Spinal cord (tissue), 10 donors: ENCODE results near the gene HLA-DQB2. TPM values are rescaled to one million over a fixed set of nuclear protein-coding genes. Genes with fewer than 3 reads are reported as not detected.
"Not testable (repeated sequence)": the region's sequence is repeated elsewhere in the genome, so short reads cannot be mapped to it uniquely, and the experiment has no call there.

Experiments
- DNase-seq, 6 donors: peaks; one replicate each; pipeline versions ENCODE4 v3.0.0 to v3.0.0-alpha.2; 2013 to 2015; ENCODE audit warnings: low spot score in 6 of 6, low read depth in 4 of 6
- H3K27ac ChIP-seq: one replicate; pipeline ENCODE4 v1.5.1; 2013; ENCODE audit warnings: low read depth, low read length, control low read depth
- H3K27me3 ChIP-seq: one replicate; pipeline ENCODE4 v1.6.1; 2013; ENCODE audit warnings: low read length; ENCODE audit not compliant: control insufficient read depth, insufficient read depth
- H3K36me3 ChIP-seq: one replicate; pipeline ENCODE4 v1.6.1; 2013; ENCODE audit warnings: low read length; ENCODE audit not compliant: control insufficient read depth, insufficient read depth
- H3K4me1 ChIP-seq: one replicate; pipeline ENCODE4 v1.6.1; 2013; ENCODE audit warnings: low read length; ENCODE audit not compliant: control insufficient read depth, insufficient read depth
- H3K4me3 ChIP-seq: one replicate; pipeline ENCODE4 v1.5.1; 2013; ENCODE audit warnings: low read depth, low read length, control low read depth
- H3K9me3 ChIP-seq: one replicate; pipeline ENCODE4 v1.6.1; 2013; ENCODE audit warnings: low read length; ENCODE audit not compliant: control insufficient read depth, insufficient read depth
- WGBS: methylation state at CpG from one replicate; pipeline ENCODE4 v1.1.5; 2013; ENCODE audit warnings: missing lambda C conversion rate; ENCODE audit not compliant: insufficient coverage; 5-methylcytosine and 5-hydroxymethylcytosine counted together
- polyA plus RNA-seq, 2 donors: library from polyadenylated mRNA; unstranded; fragments of 120-200 nt; gene quantifications; one replicate each; pipeline ENCODE4 v1.2.1, GENCODE V29; 2013; ENCODE audit not compliant: insufficient read length in 2 of 2
- total RNA-seq, 2 donors: library from RNA; depleted of rRNA in 1 of 2; stranded (reverse); fragments of 120-200 nt in 1 of 2; fragments of >200 nt in 1 of 2; gene quantifications; one replicate each; pipeline versions ENCODE4 v1.2.3 to v1.2.4, GENCODE V29; 2013 to 2014
- donor health status: healthy.

Gene HLA-DQB2
- total and polyA plus RNA-seq, 4 donors: 0.24 to 0.76 (median 0.44) TPM; not detected in 1

GRCh38 chr6:32761072-32761471 is 2.3 kb downstream of the HLA-DQB2 start:
- Histone ChIP-seq H3K4me1 (no peaks in the 10 kb centered on the region), H3K9me3 (no peaks in the 10 kb centered on the region), H3K27ac (no peak overlapping the region), H3K36me3 (no peaks in the 10 kb centered on the region), H3K4me3 (no peak overlapping the region), H3K27me3 (peaks cover 14% of the 10 kb centered on the region)
- 87% methylated on average over 9 of the region's 16 CpGs for WGBS
- DNase-seq: no peak

DNA sequence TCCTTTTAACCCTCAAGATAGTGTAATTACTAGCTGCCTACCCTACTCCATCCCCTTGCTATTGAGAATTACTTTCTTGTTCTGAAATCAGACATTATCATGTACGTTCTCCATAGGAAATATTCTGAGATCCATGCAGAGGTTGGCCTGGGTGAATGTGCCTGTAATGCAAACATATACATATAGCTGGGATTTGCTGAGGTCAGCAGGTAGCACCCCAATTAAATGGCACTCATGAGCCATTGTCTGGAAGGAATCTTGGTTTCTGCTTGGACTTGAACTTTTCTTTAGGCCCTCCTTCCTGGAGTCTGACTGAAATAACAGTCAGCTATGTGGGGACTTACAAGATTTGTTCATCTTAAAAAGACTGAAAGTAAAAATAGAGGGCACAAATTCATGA is 3.7 kb downstream of the HLA-DQB2 start:
- H3K4me3 ChIP-seq: no peak overlapping the region
- no peaks in the 10 kb centered on the region for H3K9me3 ChIP-seq
- no peak for DNase-seq
- H3K4me1 ChIP-seq: no peaks in the 10 kb centered on the region
- H3K36me3 ChIP-seq: no peaks in the 10 kb centered on the region
- WGBS: no CpG with 5 or more reads among the region's 1 CpG
- no peak overlapping the region for H3K27ac ChIP-seq
- H3K27me3 ChIP-seq: peaks cover 13% of the 10 kb centered on the region

- WGBS: 18% methylated on average over 4 of the region's 8 CpGs
- Histone ChIP-seq H3K27ac (no peak overlapping the region), H3K27me3 (no peaks in the 10 kb centered on the region), H3K36me3 (no peaks in the 10 kb centered on the region), H3K4me1 (no peaks in the 10 kb centered on the region), H3K4me3 (no peak overlapping the region), H3K9me3 (no peaks in the 10 kb centered on the region)
- no peak for DNase-seq
Observed at GRCh38 chr6:32752580-32752979, 10.8 kb downstream of the HLA-DQB2 start.

DNA sequence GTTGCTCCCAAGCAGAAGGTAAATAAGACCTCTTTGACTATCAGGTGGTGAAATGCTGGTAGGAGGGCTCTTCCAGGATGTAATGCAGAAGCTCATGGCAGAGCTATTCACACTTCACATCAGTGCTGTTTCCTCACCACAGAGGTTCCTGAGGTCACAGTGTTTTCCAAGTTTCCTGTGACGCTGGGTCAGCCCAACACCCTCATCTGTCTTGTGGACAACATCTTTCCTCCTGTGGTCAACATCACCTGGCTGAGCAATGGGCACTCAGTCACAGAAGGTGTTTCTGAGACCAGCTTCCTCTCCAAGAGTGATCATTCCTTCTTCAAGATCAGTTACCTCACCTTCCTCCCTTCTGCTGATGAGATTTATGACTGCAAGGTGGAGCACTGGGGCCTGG is 17.7 kb downstream of the HLA-DQB2 start:
- H3K36me3 ChIP-seq, DNase-seq, H3K27me3 ChIP-seq, H3K9me3 ChIP-seq, H3K27ac ChIP-seq, H3K4me1 ChIP-seq, H3K4me3 ChIP-seq: not testable (repeated sequence)
- WGBS: 60% methylated on average over 1 of the region's 1 CpG

- Histone ChIP-seq H3K27me3 (no peaks in the 10 kb centered on the region), H3K4me1 (no peaks in the 10 kb centered on the region), H3K27ac (no peak overlapping the region), H3K9me3 (no peaks in the 10 kb centered on the region), H3K36me3 (no peaks in the 10 kb centered on the region), H3K4me3 (no peak overlapping the region)
- DNase-seq: no peak
- 83% methylated on average over 1 of the region's 5 CpGs for WGBS
Observed at GRCh38 chr6:32744776-32745175, 18.6 kb downstream of the HLA-DQB2 start.

- H3K36me3 ChIP-seq: no peaks in the 10 kb centered on the region
- no peak overlapping the region for H3K27ac ChIP-seq
- H3K27me3 ChIP-seq: no peaks in the 10 kb centered on the region
- WGBS: no CpG with 5 or more reads among the region's 3 CpGs
- H3K9me3 ChIP-seq: no peaks in the 10 kb centered on the region
- no peak overlapping the region for H3K4me3 ChIP-seq
- H3K4me1 ChIP-seq: no peaks in the 10 kb centered on the region
- DNase-seq: no peak
Observed at GRCh38 chr6:32742374-32742773, 21.0 kb downstream of the HLA-DQB2 start.

DNA sequence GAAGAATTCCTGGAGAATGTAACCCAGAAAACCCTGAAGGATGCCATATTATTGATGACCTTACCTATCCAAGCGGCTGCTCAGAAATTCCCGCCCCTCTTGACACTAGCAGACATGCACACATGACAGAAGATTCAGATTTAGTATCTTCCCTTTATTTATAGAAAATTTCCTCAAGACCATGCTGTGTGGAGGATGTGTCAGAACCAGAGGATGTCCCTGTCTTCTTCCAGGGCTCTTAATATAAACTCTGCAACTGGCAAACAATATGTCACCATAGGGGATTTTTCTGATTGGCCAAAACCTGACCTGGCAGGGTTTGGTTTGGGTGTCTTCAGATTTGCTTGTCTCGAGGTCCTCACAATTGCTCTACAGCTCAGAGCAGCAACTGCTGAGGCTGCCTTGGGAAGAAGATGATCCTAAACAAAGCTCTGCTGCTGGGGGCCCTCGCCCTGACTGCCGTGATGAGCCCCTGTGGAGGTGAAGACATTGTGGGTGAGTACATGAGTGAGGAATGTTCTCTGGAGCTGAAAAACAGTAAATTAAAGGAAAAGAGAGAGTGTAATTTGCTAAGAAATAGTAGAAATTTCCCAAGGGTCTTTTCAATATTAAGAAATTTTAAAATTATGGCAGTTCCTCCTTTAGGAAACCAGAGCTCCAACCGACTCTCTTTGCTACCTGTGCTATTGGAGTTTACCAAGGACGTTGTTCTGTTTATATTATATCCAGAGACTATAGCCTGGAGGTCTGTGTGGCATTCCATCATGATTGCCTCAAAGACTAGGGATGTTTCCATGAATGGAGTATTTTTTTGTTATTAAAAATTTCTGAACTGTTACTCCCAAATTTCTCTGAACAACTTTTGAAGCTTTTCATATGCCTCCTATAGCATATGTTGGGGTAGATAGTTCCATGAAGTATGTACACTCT is 22.0 kb downstream of the HLA-DQB2 start, which contains the start of gene HLA-DQA2:
TSS of gene HLA-DQA2 (plus strand) at position 361 of the 930 bp plus-strand sequence. CDS start at position 414, 53 bp downstream.
- Histone ChIP-seq H3K27me3 (no peaks in the 10 kb centered on the region), H3K4me1 (no peaks in the 10 kb centered on the region), H3K9me3 (no peaks in the 10 kb centered on the region), H3K36me3 (no peaks in the 10 kb centered on the region), H3K27ac (no peak within 1 kb of the TSS), H3K4me3 (no peak within 1 kb of the TSS)
- 53% methylated on average over 3 of the region's 7 CpGs for WGBS
- DNase-seq: no peak

GRCh38 chr6:32738126-32738525 is 25.2 kb downstream of the HLA-DQB2 start:
- no peaks in the 10 kb centered on the region for H3K4me1 ChIP-seq
- no peaks in the 10 kb centered on the region for H3K9me3 ChIP-seq
- H3K27me3 ChIP-seq: no peaks in the 10 kb centered on the region
- WGBS: no CpG with 5 or more reads among the region's 2 CpGs
- no peak for DNase-seq
- no peak overlapping the region for H3K4me3 ChIP-seq
- H3K36me3 ChIP-seq: no peaks in the 10 kb centered on the region
- no peak overlapping the region for H3K27ac ChIP-seq

GRCh38 chr6:32718879-32719278 is 44.5 kb downstream of the HLA-DQB2 start:
- H3K4me1 ChIP-seq: no peaks in the 10 kb centered on the region
- 80% methylated on average over 1 of the region's 3 CpGs for WGBS
- H3K9me3 ChIP-seq: no peaks in the 10 kb centered on the region
- H3K4me3 ChIP-seq: no peak overlapping the region
- no peak overlapping the region for H3K27ac ChIP-seq
- H3K27me3 ChIP-seq: no peaks in the 10 kb centered on the region
- no peak for DNase-seq
- H3K36me3 ChIP-seq: no peaks in the 10 kb centered on the region

DNA sequence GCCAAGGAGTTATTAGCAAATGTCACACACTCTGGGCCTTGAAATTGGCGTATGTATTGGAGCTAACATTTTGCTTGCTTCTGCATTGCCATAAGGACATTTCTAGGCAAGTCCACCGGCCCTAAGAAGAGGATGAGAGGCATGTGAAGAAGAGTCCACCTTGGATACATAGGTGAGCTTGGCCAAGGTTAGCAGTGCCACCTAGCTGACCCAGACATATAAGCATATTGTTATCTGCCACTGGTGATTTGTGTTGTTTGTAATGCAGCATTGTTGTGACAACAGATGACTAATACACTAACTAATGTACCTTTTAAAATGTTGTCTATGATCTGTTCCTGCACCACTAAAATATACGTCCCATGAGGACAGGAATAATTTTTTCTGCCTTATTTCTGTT is 46.9 kb downstream of the HLA-DQB2 start:
- H3K9me3 ChIP-seq: no peaks in the 10 kb centered on the region
- no peaks in the 10 kb centered on the region for H3K4me1 ChIP-seq

More for the DNA sequence above, 46.9 kb downstream of the HLA-DQB2 start:
- Histone ChIP-seq H3K27me3 (no peaks in the 10 kb centered on the region), H3K27ac (no peak overlapping the region), H3K4me3 (no peak overlapping the region), H3K36me3 (no peaks in the 10 kb centered on the region)
- 100% methylated on average over 1 of the region's 3 CpGs for WGBS
- DNase-seq: no peak
